Caco-2 (cell line): Measurements from ENCODE around the gene ASAP2. TPM values are rescaled to one million over a fixed set of nuclear protein-coding genes. Genes with fewer than 3 reads are reported as not detected.

ENCODE experiments used
- BruUV-seq: library from RNA; stranded (reverse); fragments of 400-500 nt; replicated peaks from 2 replicates; lab custom pipeline; 2021; lab: Mats Ljungman, UMichigan
- CTCF ChIA-PET: fragments of 300-600 bp; sonication (Branson Sonifier 250); formaldehyde crosslinking; loops from one replicate; lab custom pipeline; 2022; ENCODE audit warnings: antibody characterized with exemption; lab: Charles Lee
- POLR2A ChIA-PET: fragments of 300-600 bp; sonication (Branson Sonifier 250); formaldehyde crosslinking; loops from one replicate; lab custom pipeline; 2022; ENCODE audit warnings: antibody characterized with exemption; lab: Charles Lee
- DNase-seq, 2 experiments: peaks; one replicate each; pipeline versions ENCODE4 v3.0.0 to v3.0.0-alpha.2; 2020 to 2022
- H3K27me3 ChIP-seq: replicated peaks from 2 replicates; pipeline ENCODE4 v1.6.0; 2011; ENCODE audit warnings: low read length; ENCODE audit not compliant: control insufficient read depth, insufficient read depth
- H3K36me3 ChIP-seq: 2 replicates; pipeline ENCODE4 v1.5.1; 2011; ENCODE audit warnings: low read length; ENCODE audit not compliant: control insufficient read depth, insufficient read depth
- H3K4me1 ChIP-seq: fragments of 250-450 bp; sonication (Bioruptor Pico); 2 replicates; pipeline ENCODE4 v1.5.1; 2020; ENCODE audit warnings: mild to moderate bottlenecking
- H3K4me3 ChIP-seq: 2 replicates; pipeline ENCODE4 v1.5.1; 2011; ENCODE audit warnings: low read depth, mild to moderate bottlenecking, control low read depth, low read length
- H3K9me3 ChIP-seq: fragments of 250-450 bp; sonication (Bioruptor Pico); 2 replicates; pipeline ENCODE4 v1.5.1; 2020; ENCODE audit warnings: mild to moderate bottlenecking, moderate library complexity
- H3K27ac Mint-ChIP-seq: one replicate; pipeline ENCODE4 v1.8.0; 2022; ENCODE audit warnings: mixed read lengths; ENCODE audit not compliant: unreplicated experiment
- H3K27me3 Mint-ChIP-seq: one replicate; pipeline ENCODE4 v1.8.0; 2022; ENCODE audit warnings: mixed read lengths; ENCODE audit not compliant: insufficient read depth, unreplicated experiment
- H3K36me3 Mint-ChIP-seq: one replicate; pipeline ENCODE4 v1.8.0; 2022; ENCODE audit warnings: mild to moderate bottlenecking, mixed read lengths; ENCODE audit not compliant: insufficient read depth, unreplicated experiment
- H3K4me1 Mint-ChIP-seq: one replicate; pipeline ENCODE4 v1.8.0; 2022; ENCODE audit warnings: low read depth, mixed read lengths; ENCODE audit not compliant: unreplicated experiment
- H3K4me3 Mint-ChIP-seq: one replicate; pipeline ENCODE4 v1.8.0; 2022; ENCODE audit warnings: mild to moderate bottlenecking, moderate library complexity, mixed read lengths; ENCODE audit not compliant: unreplicated experiment
- H3K9me3 Mint-ChIP-seq: one replicate; pipeline ENCODE4 v1.8.0; 2022; ENCODE audit warnings: mixed read lengths; ENCODE audit not compliant: unreplicated experiment
- CTCF ChIP-seq, 2 experiments: fragments of 200-600 bp in 1 of 2; IDR thresholded peaks; 1 replicate in 1 of 2; 2 replicates in 1 of 2; pipeline versions ENCODE4 v1.5.1 to v1.8.0; 2011 to 2022; ENCODE audit warnings: antibody characterized with exemption in 1 of 2, control low read depth in 1 of 2, inconsistent platforms in 1 of 2, low read depth in 1 of 2, low read length in 1 of 2, mild to moderate bottlenecking in 1 of 2, moderate library complexity in 1 of 2; ENCODE audit not compliant: insufficient read depth in 1 of 2, severe bottlenecking in 1 of 2, unreplicated experiment in 1 of 2
- intact Hi-C: fragments of 100-400 bp; cut with micrococcal nuclease; formaldehyde crosslinking; loops from one replicate; pipeline ENCODE4 v1.10.0; 2022; ENCODE audit not compliant: unreplicated experiment
- total RNA-seq: library from RNA; stranded (reverse); gene quantifications from 2 replicates; pipeline ENCODE4 v1.2.3, GENCODE V29; 2022

ASAP2 gene
- total RNA-seq, 1 experiment from 2014 or later, result 25.6 TPM

DNA sequence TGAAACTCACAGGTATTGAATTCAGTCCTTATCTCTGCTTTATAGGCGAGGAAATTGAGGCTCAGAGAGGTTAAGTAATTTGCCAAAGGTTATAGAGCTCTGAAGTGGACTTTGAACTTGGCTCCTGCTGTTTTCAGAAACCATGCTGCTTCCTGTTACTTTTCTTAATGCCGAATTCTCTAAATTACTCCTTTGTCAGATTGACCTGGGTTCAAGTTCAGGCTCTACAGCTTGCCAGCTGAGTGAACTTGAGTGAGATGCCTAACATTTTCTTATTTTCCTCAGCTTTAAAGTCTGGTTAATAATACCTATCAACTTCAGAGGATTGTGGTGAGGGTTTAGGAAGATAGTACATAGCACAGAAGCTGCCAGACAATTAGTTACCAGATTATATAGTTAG, 3.4 kb downstream of the ASAP2 start:
- no peak for TF ChIP-seq CTCF (IDR thresholded peaks at IDR 0.05; ENCODE audit: insufficient read depth in 1 of 2, low read depth in 1 of 2, low read length in 1 of 2, severe bottlenecking in 1 of 2, unreplicated experiment in 1 of 2)
- Mint-ChIP-seq H3K9me3 (no peaks in the 10 kb centered on the region), H3K4me3 (no peak overlapping the region), H3K4me1 (peaks cover 44% of the 10 kb centered on the region), H3K36me3 (peaks cover 5% of the 10 kb centered on the region), H3K27ac (no peak overlapping the region), H3K27me3 (no peaks in the 10 kb centered on the region)
- peaks cover 47% of the 10 kb centered on the region for H3K4me1 ChIP-seq
- no peaks in the 10 kb centered on the region for H3K36me3 ChIP-seq
- no peaks in the 10 kb centered on the region for H3K9me3 ChIP-seq
- no TSS peak for BruUV-seq
- no peak for DNase-seq
- intact Hi-C loops, result no loop called here
- H3K4me3 ChIP-seq, result no peak overlapping the region
- no peaks in the 10 kb centered on the region for H3K27me3 ChIP-seq
- CTCF ChIA-PET, result interaction anchor here (0.6 kb wide), 1 partner anchor 68 kb away, joined by 4 read pairs; no protein-coding TSS in a partner anchor
- POLR2A ChIA-PET, result no interaction called here

GRCh38 chr2:9211496-9211895, 4.9 kb downstream of the ASAP2 start:
- ChIA-PET CTCF (no interaction called here), POLR2A (no interaction called here)
- Histone ChIP-seq H3K4me3 (no peak overlapping the region), H3K36me3 (no peaks in the 10 kb centered on the region), H3K9me3 (no peaks in the 10 kb centered on the region), H3K27me3 (no peaks in the 10 kb centered on the region), H3K4me1 (peaks cover 41% of the 10 kb centered on the region)
- intact Hi-C loops, result no loop called here
- no peak for DNase-seq
- no peak overlapping the region for H3K27ac Mint-ChIP-seq
- peaks cover 37% of the 10 kb centered on the region for H3K4me1 Mint-ChIP-seq
- no peaks in the 10 kb centered on the region for H3K27me3 Mint-ChIP-seq
- TF ChIP-seq CTCF (IDR thresholded peaks at IDR 0.05; ENCODE audit: insufficient read depth in 1 of 2, low read depth in 1 of 2, low read length in 1 of 2, severe bottlenecking in 1 of 2, unreplicated experiment in 1 of 2), result no peak
- H3K36me3 Mint-ChIP-seq, result peaks cover 5% of the 10 kb centered on the region
- no peaks in the 10 kb centered on the region for H3K9me3 Mint-ChIP-seq
- H3K4me3 Mint-ChIP-seq, result no peak overlapping the region
- BruUV-seq, result no TSS peak

DNA sequence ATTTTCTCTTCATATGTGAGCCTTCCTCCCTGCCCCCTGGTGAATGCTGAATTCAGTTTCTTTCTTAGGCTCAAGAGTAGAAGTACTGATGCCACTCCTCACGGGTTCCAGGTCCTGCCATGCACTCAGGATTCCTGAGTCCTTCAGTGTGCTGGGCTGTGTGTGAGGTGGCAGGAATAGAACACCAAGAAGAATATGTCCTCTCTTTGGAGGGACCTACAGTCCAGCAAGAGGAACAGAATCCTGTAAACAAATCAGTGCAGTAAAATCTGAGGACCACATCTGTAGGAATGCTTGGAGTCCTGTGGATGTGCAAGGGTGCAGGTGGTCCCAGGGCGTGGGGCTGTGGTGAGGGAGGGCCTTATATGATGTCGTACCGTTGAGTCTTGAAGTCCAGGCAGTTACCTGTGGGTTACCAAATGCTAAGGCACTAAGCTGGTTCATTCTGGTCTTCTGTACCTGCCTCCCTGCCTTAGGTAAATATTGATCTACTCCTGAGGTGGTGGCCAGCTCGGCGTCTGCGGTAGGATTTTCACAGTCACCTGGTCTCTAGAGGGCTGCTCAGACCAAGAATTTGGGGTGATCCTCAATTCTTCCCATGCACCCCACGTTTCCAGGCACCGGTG, 5.5 kb downstream of the ASAP2 start:
- CTCF ChIA-PET, result interaction anchor here (1.2 to 1.9 kb wide), 2 partner anchors 34 to 121 kb away, joined by 3 to 5 read pairs; no protein-coding TSS in a partner anchor
- peaks cover 41% of the 10 kb centered on the region for H3K4me1 ChIP-seq
- POLR2A ChIA-PET, result no interaction called here
- peak overlapping the region; percentile 35 for H3K4me3 Mint-ChIP-seq
- no peak for TF ChIP-seq CTCF (IDR thresholded peaks at IDR 0.05; ENCODE audit: insufficient read depth in 1 of 2, low read depth in 1 of 2, low read length in 1 of 2, severe bottlenecking in 1 of 2, unreplicated experiment in 1 of 2)
- intact Hi-C loops, result no loop called here
- no peaks in the 10 kb centered on the region for H3K27me3 Mint-ChIP-seq
- H3K36me3 ChIP-seq, result 0 out of 2 replicates have a peak, but pooled peaks cover 1% of the 10 kb centered on the region
- no peaks in the 10 kb centered on the region for H3K9me3 ChIP-seq
- no peak overlapping the region for H3K4me3 ChIP-seq
- peak in 1 of 2 experiments; percentile 38 for DNase-seq
- no TSS peak for BruUV-seq
- peak overlapping the region; percentile 38 for H3K27ac Mint-ChIP-seq
- no peaks in the 10 kb centered on the region for H3K9me3 Mint-ChIP-seq
- no peaks in the 10 kb centered on the region for H3K27me3 ChIP-seq
- H3K36me3 Mint-ChIP-seq, result peaks cover 5% of the 10 kb centered on the region
- H3K4me1 Mint-ChIP-seq, result peaks cover 37% of the 10 kb centered on the region
